Karpas-422 (cell line): ENCODE measurements around the gene PATJ. TPM values are rescaled to one million over a fixed set of nuclear protein-coding genes. Genes with fewer than 3 reads are reported as not detected.
"Not testable (repeated sequence)": the region's sequence is repeated elsewhere in the genome, so short reads cannot be mapped to it uniquely, and the experiment has no call there.

ENCODE experiments used
- DNase-seq: peaks from one replicate; pipeline ENCODE4 v3.0.0-alpha.2; 2015
- H2AFZ ChIP-seq: fragments of 200-600 bp; sonication (generic); 2 replicates; pipeline ENCODE4 v1.6.1; 2014; ENCODE audit warnings: antibody characterized with exemption, low read length, mixed read lengths
- H3K27ac ChIP-seq: fragments of 200-600 bp; sonication (generic); 2 replicates; pipeline ENCODE4 v1.5.1; 2014; ENCODE audit warnings: mild to moderate bottlenecking, low read length, moderate library complexity
- H3K27me3 ChIP-seq: fragments of 200-600 bp; sonication (generic); 2 replicates; pipeline ENCODE4 v1.6.1; 2014; ENCODE audit warnings: low read length, mixed read lengths
- H3K36me3 ChIP-seq: fragments of 200-600 bp; sonication (generic); 2 replicates; pipeline ENCODE4 v1.6.1; 2014; ENCODE audit warnings: low read length, mixed read lengths; ENCODE audit not compliant: insufficient read depth
- H3K4me1 ChIP-seq: fragments of 200-600 bp; sonication (generic); 2 replicates; pipeline ENCODE4 v1.6.1; 2014; ENCODE audit warnings: mild to moderate bottlenecking, low read length, mixed read lengths
- H3K4me2 ChIP-seq: fragments of 200-600 bp; sonication (generic); 2 replicates; pipeline ENCODE4 v1.6.1; 2014; ENCODE audit warnings: low read length, low read depth, mild to moderate bottlenecking; ENCODE audit not compliant: poor library complexity, severe bottlenecking
- H3K4me3 ChIP-seq: fragments of 200-600 bp; sonication (generic); 2 replicates; pipeline ENCODE4 v1.5.1; 2014; ENCODE audit warnings: mild to moderate bottlenecking, antibody characterized with exemption, low read length, mixed read lengths
- H3K79me2 ChIP-seq: fragments of 200-600 bp; sonication (generic); 2 replicates; pipeline ENCODE4 v1.6.1; 2014; ENCODE audit warnings: mild to moderate bottlenecking, low read length, mixed read lengths
- H3K9ac ChIP-seq: fragments of 200-600 bp; sonication (generic); 2 replicates; pipeline ENCODE4 v1.6.0; 2014; ENCODE audit warnings: low read length
- H3K9me2 ChIP-seq: fragments of 200-600 bp; sonication (generic), shearing (Covaris generic); replicated peaks from 2 replicates; pipeline ENCODE4 v1.6.0; 2014; ENCODE audit warnings: mild to moderate bottlenecking, low read length, moderate library complexity; ENCODE audit not compliant: insufficient read depth
- H3K9me3 ChIP-seq: fragments of 300-700, 200-600 bp; sonication (generic); 2 replicates; pipeline ENCODE4 v1.6.1; 2014; ENCODE audit warnings: low read length, mixed read lengths
- H4K20me1 ChIP-seq: fragments of 200-600 bp; sonication (generic); 2 replicates; pipeline ENCODE4 v1.6.1; 2014; ENCODE audit warnings: mild to moderate bottlenecking, antibody characterized with exemption, low read length, low read depth; ENCODE audit not compliant: insufficient read depth
- total RNA-seq: library from RNA; depleted of rRNA; stranded (reverse); fragments of >200 nt; shearing (Covaris generic); gene quantifications from 2 replicates; pipeline ENCODE4 v1.2.3, GENCODE V29; 2014; ENCODE audit warnings: low replicate concordance

Gene PATJ
- total RNA-seq, 1 experiment from 2014 or later: not detected

DNA sequence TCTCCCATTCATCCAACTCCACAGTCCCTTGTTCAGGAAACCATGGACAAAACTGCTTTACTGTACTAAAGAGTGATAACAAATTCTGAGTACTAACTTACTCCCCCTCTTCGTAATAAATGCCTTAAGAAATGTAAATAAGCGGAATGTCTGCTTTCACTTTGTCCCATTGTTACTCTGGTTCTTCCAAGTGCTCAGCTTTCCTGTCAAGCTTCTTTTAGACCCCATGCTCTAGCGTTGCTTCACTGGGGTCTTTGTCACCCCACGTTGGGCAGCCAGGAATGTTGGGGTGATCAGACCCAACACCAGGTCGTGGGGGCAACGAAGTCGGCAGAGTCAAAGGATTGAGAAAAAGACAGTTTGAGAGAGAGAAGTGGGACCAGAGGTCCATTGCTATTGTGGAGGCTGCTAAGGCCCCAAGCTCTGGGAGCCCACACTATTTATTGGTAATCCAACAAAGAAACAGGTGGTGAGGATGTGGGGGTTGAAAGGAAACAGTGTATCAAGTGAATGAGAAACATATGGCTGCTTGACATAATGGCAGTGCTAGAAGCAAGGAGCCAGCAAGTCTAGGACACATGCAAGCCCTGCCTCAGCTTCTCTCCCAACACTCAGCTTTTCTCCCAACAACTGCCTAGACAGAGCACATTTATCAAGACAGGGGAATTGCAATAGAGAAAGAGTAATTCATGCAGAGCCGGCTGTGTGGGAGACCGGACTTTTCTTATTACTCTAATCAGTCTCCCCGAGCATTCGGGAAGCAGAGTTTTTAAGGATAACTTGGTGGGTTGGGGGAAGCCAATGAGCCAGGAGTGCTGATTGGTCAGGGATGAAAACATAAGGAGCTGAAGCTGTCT lies 441.1 kb downstream of the PATJ start:
- H3K9ac ChIP-seq, H3K79me2 ChIP-seq, H3K36me3 ChIP-seq, H3K9me2 ChIP-seq, H2AFZ ChIP-seq, H3K9me3 ChIP-seq, DNase-seq, H3K4me1 ChIP-seq, H3K4me3 ChIP-seq, H3K4me2 ChIP-seq, H3K27me3 ChIP-seq, H4K20me1 ChIP-seq, H3K27ac ChIP-seq: not testable (repeated sequence)

- no peaks in the 10 kb centered on the region for H3K36me3 ChIP-seq
- no peaks in the 10 kb centered on the region for H3K27me3 ChIP-seq
- no peaks in the 10 kb centered on the region for H3K9me2 ChIP-seq
- H3K9me3 ChIP-seq: no peaks in the 10 kb centered on the region
- no peak overlapping the region for H3K9ac ChIP-seq
- no peaks in the 10 kb centered on the region for H3K79me2 ChIP-seq
- no peaks in the 10 kb centered on the region for H4K20me1 ChIP-seq
- no peak for DNase-seq
- no peak overlapping the region for H3K4me2 ChIP-seq
- H2AFZ ChIP-seq: no peak overlapping the region
- H3K27ac ChIP-seq: no peak overlapping the region
- H3K4me1 ChIP-seq: no peaks in the 10 kb centered on the region
- no peak overlapping the region for H3K4me3 ChIP-seq
Observed at GRCh38 chr1:62184336-62184735, 442.1 kb downstream of the PATJ start.

- H3K27me3 ChIP-seq, H3K4me2 ChIP-seq, H2AFZ ChIP-seq, H3K79me2 ChIP-seq, H4K20me1 ChIP-seq, H3K4me3 ChIP-seq, H3K4me1 ChIP-seq, DNase-seq, H3K27ac ChIP-seq, H3K9me3 ChIP-seq, H3K9me2 ChIP-seq, H3K36me3 ChIP-seq, H3K9ac ChIP-seq: not testable (repeated sequence)
Observed at GRCh38 chr1:62185233-62185632, 443.0 kb downstream of the PATJ start.

- Histone ChIP-seq H3K4me3 (no peak overlapping the region), H3K4me2 (no peak overlapping the region), H4K20me1 (no peaks in the 10 kb centered on the region), H3K4me1 (no peaks in the 10 kb centered on the region), H3K36me3 (no peaks in the 10 kb centered on the region), H2AFZ (no peak overlapping the region), H3K27ac (no peak overlapping the region), H3K27me3 (no peaks in the 10 kb centered on the region), H3K9ac (no peak overlapping the region), H3K9me3 (no peaks in the 10 kb centered on the region), H3K9me2 (no peaks in the 10 kb centered on the region), H3K79me2 (no peaks in the 10 kb centered on the region)
- no peak for DNase-seq
Observed at GRCh38 chr1:62185677-62186076, 443.4 kb downstream of the PATJ start.

DNA sequence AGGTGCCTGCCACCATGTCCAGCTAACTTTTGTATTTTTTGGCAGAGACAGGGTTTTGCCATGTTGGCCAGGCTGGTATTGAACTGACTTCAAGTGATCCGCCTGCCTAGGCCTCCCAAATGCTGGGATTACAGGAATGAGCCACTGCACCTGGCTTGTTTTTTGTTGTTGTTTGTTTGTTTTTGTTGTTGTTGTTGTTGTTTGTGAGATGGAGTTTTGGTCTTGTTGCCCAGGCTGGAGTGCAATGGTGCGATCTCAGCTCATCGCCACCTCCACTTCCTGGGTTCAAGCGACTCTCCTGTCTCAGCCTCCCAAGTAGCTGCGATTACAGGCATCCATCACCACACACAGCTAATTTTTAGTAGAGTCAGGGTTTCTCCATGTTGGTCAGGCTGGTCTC lies 445.3 kb downstream of the PATJ start:
- Histone ChIP-seq H3K9me2 (no peaks in the 10 kb centered on the region), H3K9ac (no peak overlapping the region), H4K20me1 (no peaks in the 10 kb centered on the region), H3K36me3 (no peaks in the 10 kb centered on the region), H3K4me3 (no peak overlapping the region), H3K27ac (no peak overlapping the region), H2AFZ (no peak overlapping the region), H3K4me1 (no peaks in the 10 kb centered on the region), H3K79me2 (no peaks in the 10 kb centered on the region), H3K4me2 (no peak overlapping the region), H3K27me3 (no peaks in the 10 kb centered on the region), H3K9me3 (no peaks in the 10 kb centered on the region)
- no peak for DNase-seq

DNA sequence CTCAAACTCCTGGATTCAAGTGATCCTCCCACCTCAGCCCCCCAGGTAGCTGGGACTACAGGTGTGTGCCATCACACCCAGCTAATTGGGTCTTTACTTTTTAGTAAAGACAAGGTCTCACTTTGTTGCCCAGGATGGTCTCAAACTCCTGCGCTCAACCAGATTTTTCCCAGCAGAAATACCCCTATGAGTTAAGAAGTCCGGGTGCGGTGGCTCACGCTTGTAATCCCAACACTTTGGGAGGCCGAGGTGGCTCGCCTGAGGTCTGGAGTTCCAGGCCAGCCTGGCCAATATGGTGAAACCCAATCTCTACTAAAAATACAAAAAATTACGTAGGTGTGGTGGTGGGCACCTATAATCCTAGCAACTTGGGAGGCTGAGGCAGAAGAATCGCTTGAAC lies 445.8 kb downstream of the PATJ start:
- DNase-seq: no peak
- Histone ChIP-seq H3K9ac (no peak overlapping the region), H3K9me2 (no peaks in the 10 kb centered on the region), H2AFZ (no peak overlapping the region), H3K27me3 (no peaks in the 10 kb centered on the region), H3K4me1 (no peaks in the 10 kb centered on the region), H4K20me1 (no peaks in the 10 kb centered on the region), H3K36me3 (no peaks in the 10 kb centered on the region), H3K79me2 (no peaks in the 10 kb centered on the region), H3K27ac (no peak overlapping the region), H3K4me2 (no peak overlapping the region), H3K9me3 (no peaks in the 10 kb centered on the region), H3K4me3 (no peak overlapping the region)

DNA sequence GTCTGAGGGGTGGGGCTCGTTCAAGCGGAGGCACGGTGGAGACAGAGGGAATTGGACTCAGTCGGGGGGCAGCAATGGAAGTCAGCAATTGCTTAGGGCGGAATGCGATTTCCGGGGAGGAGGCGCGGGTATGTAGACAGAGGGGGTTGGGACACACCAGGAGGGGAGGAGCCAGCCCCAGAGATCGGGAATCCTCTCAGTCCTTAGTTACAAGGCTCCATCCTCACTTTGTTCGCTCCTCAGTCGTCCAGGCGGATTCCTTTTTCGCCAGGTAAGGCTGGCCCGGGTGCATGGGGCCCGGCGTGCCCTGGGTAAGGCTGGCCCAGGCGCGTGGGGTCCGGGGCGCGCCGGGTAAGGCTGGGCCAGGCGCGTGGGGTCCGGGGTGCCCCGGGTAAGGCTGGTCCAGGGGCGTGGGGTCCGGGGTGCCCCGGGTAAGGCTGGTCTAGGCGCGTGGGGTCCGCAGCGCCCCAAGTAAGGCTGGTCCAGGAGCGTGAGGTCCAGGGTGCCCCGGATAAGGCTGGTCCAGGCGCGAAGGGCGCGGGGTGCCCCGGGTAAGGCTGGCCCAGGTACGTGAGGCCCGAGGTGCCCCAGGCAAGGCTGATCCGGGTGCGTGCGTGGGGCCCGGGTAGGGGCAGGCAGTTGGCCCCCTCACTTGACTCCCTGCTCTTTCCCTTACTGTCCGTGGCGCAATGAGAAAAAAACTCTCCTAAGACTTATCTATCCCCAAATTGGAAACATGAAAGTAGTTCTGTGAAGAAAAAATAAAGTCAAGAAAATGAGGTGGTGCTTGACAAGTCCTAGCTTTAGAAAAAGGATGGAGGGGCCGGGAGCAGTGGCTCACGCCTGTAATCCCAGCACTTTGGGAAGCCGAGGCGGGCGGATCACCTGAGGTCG lies 452.6 kb downstream of the PATJ start, which contains the start of gene L1TD1:
TSS of gene L1TD1 (plus strand) at position 199 of the 894 bp plus-strand sequence. CDS start 11,780 bp downstream, outside the sequence.
- H3K4me3 ChIP-seq: no peak within 1 kb of the TSS
- H3K9ac ChIP-seq: no peak within 1 kb of the TSS
- H2AFZ ChIP-seq: no peak within 1 kb of the TSS
- no peaks in the 10 kb centered on the region for H3K27me3 ChIP-seq
- H3K4me2 ChIP-seq: no peak within 1 kb of the TSS
- no peaks in the 10 kb centered on the region for H3K9me2 ChIP-seq
- no peaks in the 10 kb centered on the region for H3K79me2 ChIP-seq
- H3K4me1 ChIP-seq: no peaks in the 10 kb centered on the region
- H4K20me1 ChIP-seq: no peaks in the 10 kb centered on the region
- no peaks in the 10 kb centered on the region for H3K9me3 ChIP-seq
- no peak within 1 kb of the TSS for H3K27ac ChIP-seq
- no peak for DNase-seq
- no peaks in the 10 kb centered on the region for H3K36me3 ChIP-seq

- H3K36me3 ChIP-seq: no peaks in the 10 kb centered on the region
- DNase-seq: no peak
- H3K27ac ChIP-seq: no peak overlapping the region
- no peak overlapping the region for H3K9ac ChIP-seq
- H3K79me2 ChIP-seq: no peaks in the 10 kb centered on the region
- no peaks in the 10 kb centered on the region for H4K20me1 ChIP-seq
- H3K4me1 ChIP-seq: no peaks in the 10 kb centered on the region
- H3K4me2 ChIP-seq: no peak overlapping the region
- no peak overlapping the region for H2AFZ ChIP-seq
- H3K9me2 ChIP-seq: no peaks in the 10 kb centered on the region
- H3K4me3 ChIP-seq: no peak overlapping the region
- H3K27me3 ChIP-seq: no peaks in the 10 kb centered on the region
- H3K9me3 ChIP-seq: no peaks in the 10 kb centered on the region
Observed at GRCh38 chr1:62196086-62196690, 453.9 kb downstream of the PATJ start.
